HFFc6 (cell line): ENCODE measurements around the gene CCBE1. TPM values are rescaled to one million over a fixed set of nuclear protein-coding genes. Genes with fewer than 3 reads are reported as not detected.
"Not testable (repeated sequence)": the region's sequence is repeated elsewhere in the genome, so short reads cannot be mapped to it uniquely, and the experiment has no call there.

Experiments
- DNase-seq: peaks from one replicate; pipeline ENCODE4 v3.0.0-alpha.2; 2018
- H3K27ac Mint-ChIP-seq: 2 replicates; pipeline ENCODE4 v1.8.0; 2020; ENCODE audit warnings: mild to moderate bottlenecking, mixed read lengths
- H3K27me3 Mint-ChIP-seq: 2 replicates; pipeline ENCODE4 v1.8.0; 2021; ENCODE audit warnings: mild to moderate bottlenecking, moderate library complexity, mixed read lengths; ENCODE audit not compliant: insufficient read depth
- H3K36me3 Mint-ChIP-seq: 2 replicates; pipeline ENCODE4 v1.8.0; 2021; ENCODE audit warnings: low read depth, mixed read lengths
- H3K4me1 Mint-ChIP-seq: 2 replicates; pipeline ENCODE4 v1.8.0; 2020; ENCODE audit warnings: low read depth, mixed read lengths
- H3K4me3 Mint-ChIP-seq: 2 replicates; pipeline ENCODE4 v1.8.0; 2020; ENCODE audit warnings: mild to moderate bottlenecking, moderate library complexity, mixed read lengths
- H3K9me3 Mint-ChIP-seq: 2 replicates; pipeline ENCODE4 v1.8.0; 2020; ENCODE audit warnings: mild to moderate bottlenecking, mixed read lengths
- total RNA-seq, 6 experiments: library from RNA; stranded (reverse); fragmentation: NEBNext Ultra II Directional; extraction: Animal tissue kit (Norgen Biotek cat#: 25700); gene quantifications; 2 replicates in 1 of 6; 3 replicates in 5 of 6; pipeline ENCODE4 v1.2.3, GENCODE V29; 2021
- TF ChIP-seq, protein P1 (sequence below): fragments of 200-600 bp; sonication (generic); IDR thresholded peaks from 2 replicates; pipeline ENCODE4 v1.5.0; 2021; ENCODE audit warnings: antibody characterized with exemption, mild to moderate bottlenecking

Gene CCBE1
- total RNA-seq, 6 experiments from 2014 or later, result 161 to 223 (median 206) TPM

DNA sequence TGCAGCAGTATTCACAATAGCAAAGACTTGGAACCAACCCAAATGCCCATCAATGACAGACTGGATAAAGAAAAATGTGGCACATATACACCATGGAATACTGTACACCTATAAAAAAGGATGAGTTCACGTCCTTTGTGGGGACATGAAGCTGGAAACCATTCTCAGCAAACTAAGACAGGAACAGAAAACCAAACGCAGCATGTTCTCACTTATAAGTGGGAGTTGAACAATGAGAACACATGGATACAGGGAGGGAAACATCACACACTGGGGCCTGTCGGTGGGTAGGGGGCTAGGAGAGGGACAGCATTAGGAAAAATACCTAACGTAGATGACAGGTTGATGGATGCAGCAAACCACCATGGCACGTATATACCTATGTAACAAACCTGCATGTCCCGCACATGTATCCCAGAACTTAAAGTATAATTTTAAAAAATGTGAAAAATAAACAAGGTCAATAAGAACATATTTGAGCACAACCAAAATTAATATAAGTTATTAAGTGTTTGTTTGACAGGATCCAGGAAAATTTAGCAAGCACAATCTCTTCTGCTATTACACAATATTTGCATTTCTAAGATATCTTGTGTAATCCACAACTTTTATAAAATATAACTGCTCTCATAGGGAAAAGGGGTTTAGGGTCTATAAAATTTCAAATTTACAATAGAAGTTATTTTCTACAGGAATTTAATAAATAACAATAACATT lies 22.9 kb downstream of the CCBE1 start:
- Mint-ChIP-seq H3K9me3 (no peaks in the 10 kb centered on the region), H3K27me3 (no peaks in the 10 kb centered on the region), H3K27ac (no peak overlapping the region), H3K4me1 (peaks cover 35% of the 10 kb centered on the region), H3K36me3 (peaks cover 24% of the 10 kb centered on the region), H3K4me3 (no peak overlapping the region)
- DNase-seq, result no peak
- TF ChIP-seq, protein P1, sequence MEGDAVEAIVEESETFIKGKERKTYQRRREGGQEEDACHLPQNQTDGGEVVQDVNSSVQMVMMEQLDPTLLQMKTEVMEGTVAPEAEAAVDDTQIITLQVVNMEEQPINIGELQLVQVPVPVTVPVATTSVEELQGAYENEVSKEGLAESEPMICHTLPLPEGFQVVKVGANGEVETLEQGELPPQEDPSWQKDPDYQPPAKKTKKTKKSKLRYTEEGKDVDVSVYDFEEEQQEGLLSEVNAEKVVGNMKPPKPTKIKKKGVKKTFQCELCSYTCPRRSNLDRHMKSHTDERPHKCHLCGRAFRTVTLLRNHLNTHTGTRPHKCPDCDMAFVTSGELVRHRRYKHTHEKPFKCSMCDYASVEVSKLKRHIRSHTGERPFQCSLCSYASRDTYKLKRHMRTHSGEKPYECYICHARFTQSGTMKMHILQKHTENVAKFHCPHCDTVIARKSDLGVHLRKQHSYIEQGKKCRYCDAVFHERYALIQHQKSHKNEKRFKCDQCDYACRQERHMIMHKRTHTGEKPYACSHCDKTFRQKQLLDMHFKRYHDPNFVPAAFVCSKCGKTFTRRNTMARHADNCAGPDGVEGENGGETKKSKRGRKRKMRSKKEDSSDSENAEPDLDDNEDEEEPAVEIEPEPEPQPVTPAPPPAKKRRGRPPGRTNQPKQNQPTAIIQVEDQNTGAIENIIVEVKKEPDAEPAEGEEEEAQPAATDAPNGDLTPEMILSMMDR, result no peak

GRCh38 chr18:59672235-59672711 lies 24.9 kb downstream of the CCBE1 start:
- H3K4me3 Mint-ChIP-seq, result no peak overlapping the region
- no peaks in the 10 kb centered on the region for H3K9me3 Mint-ChIP-seq

GRCh38 chr18:59671551-59671950 lies 25.7 kb downstream of the CCBE1 start:
- H3K9me3 Mint-ChIP-seq, result no peaks in the 10 kb centered on the region
- H3K27me3 Mint-ChIP-seq, result peaks cover under 1% of the 10 kb centered on the region; the same call in 1 of the 2 replicates
- DNase-seq, result no peak
- H3K27ac Mint-ChIP-seq, result no peak overlapping the region
- TF ChIP-seq, protein P1, result no peak
- peaks cover 26% of the 10 kb centered on the region for H3K36me3 Mint-ChIP-seq
- H3K4me3 Mint-ChIP-seq, result no peak overlapping the region
- H3K4me1 Mint-ChIP-seq, result peaks cover 43% of the 10 kb centered on the region

More at GRCh38 chr18:59672235-59672711, 24.9 kb downstream of the CCBE1 start:
- DNase-seq, result no peak
- TF ChIP-seq, protein P1, result no peak
- Mint-ChIP-seq H3K4me1 (peaks cover 40% of the 10 kb centered on the region), H3K36me3 (peaks cover 26% of the 10 kb centered on the region), H3K27ac (no peak overlapping the region), H3K27me3 (no peaks in the 10 kb centered on the region)

GRCh38 chr18:59669872-59670657 lies 27.2 kb downstream of the CCBE1 start:
- Mint-ChIP-seq H3K9me3 (no peaks in the 10 kb centered on the region), H3K4me3 (no peak overlapping the region), H3K27me3 (peaks cover 2% of the 10 kb centered on the region; the same call in 1 of the 2 replicates), H3K27ac (no peak overlapping the region), H3K36me3 (peaks cover 36% of the 10 kb centered on the region), H3K4me1 (peaks cover 58% of the 10 kb centered on the region)
- DNase-seq, result no peak
- TF ChIP-seq, protein P1, result no peak

DNA sequence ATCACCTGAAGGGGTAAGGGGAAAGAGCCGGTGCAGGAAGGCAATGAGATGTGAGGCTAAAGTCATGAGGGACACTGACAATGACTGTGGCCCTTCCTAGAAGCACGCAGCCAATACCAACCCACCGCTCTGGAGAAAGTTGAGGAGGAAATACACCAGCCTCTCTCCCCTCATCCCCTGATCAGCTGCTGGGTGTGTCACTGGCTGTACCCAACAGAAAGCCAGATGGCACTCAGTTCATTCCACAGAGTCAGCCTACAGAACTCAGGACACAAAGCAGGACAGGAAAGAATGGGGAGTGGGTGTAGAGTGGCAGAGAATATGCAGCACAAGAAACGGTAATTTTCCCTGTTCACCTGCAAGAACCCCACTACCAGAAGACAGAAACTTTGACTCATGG lies 29.7 kb downstream of the CCBE1 start:
- H3K27ac Mint-ChIP-seq, result no peak overlapping the region; the same call in 1 of the 2 replicates
- H3K9me3 Mint-ChIP-seq, result no peaks in the 10 kb centered on the region
- peaks cover 35% of the 10 kb centered on the region for H3K36me3 Mint-ChIP-seq
- DNase-seq, result no peak
- TF ChIP-seq, protein P1, result no peak
- peaks cover 2% of the 10 kb centered on the region; the same call in 1 of the 2 replicates for H3K27me3 Mint-ChIP-seq
- peaks cover 79% of the 10 kb centered on the region for H3K4me1 Mint-ChIP-seq
- no peak overlapping the region for H3K4me3 Mint-ChIP-seq

GRCh38 chr18:59666007-59666402 lies 31.2 kb downstream of the CCBE1 start:
- not testable (repeated sequence) for DNase-seq, H3K9me3 Mint-ChIP-seq, H3K27me3 Mint-ChIP-seq
- peaks cover 79% of the 10 kb centered on the region for H3K4me1 Mint-ChIP-seq
- peak overlapping the region; percentile 74 for H3K27ac Mint-ChIP-seq
- peak overlapping the region; percentile 70 for H3K4me3 Mint-ChIP-seq
- H3K36me3 Mint-ChIP-seq, result peaks cover 31% of the 10 kb centered on the region
